Measurements from ENCODE around the gene SEMA6D.

The SEMA6D gene

GRCh38 chr15:47753591-47753990 lies 36.3 kb downstream of the SEMA6D start:
- no peaks in the 10 kb centered on the region for H3K4me1 ChIP-seq (ENCODE audit: control insufficient read depth, insufficient read depth, low read length)
- no CpG with 5 or more reads among the region's 4 CpGs for WGBS (ENCODE audit: insufficient coverage, insufficient read length)

GRCh38 chr15:47754312-47754711 lies 37.0 kb downstream of the SEMA6D start:
- no peaks in the 10 kb centered on the region for H3K36me3 ChIP-seq (ENCODE audit: control insufficient read depth, insufficient read depth, low read length)
- H3K9me3 ChIP-seq (ENCODE audit: control insufficient read depth, insufficient read depth, low read length) = no peaks in the 10 kb centered on the region; the same call in 1 of the 2 replicates
- no peak overlapping the region for H3K4me3 ChIP-seq (ENCODE audit: low read length)
- no peak for DNase-seq (ENCODE audit: low read depth, low spot score)
- no peak overlapping the region for H3K27ac ChIP-seq (ENCODE audit: low read length)
- H3K27me3 ChIP-seq (ENCODE audit: control insufficient read depth, insufficient read depth, low read length) = no peaks in the 10 kb centered on the region
- H3K4me1 ChIP-seq (ENCODE audit: control insufficient read depth, insufficient read depth, low read length) = no peaks in the 10 kb centered on the region

More at GRCh38 chr15:47753591-47753990, 36.3 kb downstream of the SEMA6D start:
- H3K4me3 ChIP-seq (ENCODE audit: low read length) = no peak overlapping the region
- no peaks in the 10 kb centered on the region for H3K27me3 ChIP-seq (ENCODE audit: control insufficient read depth, insufficient read depth, low read length)
- DNase-seq (ENCODE audit: low read depth, low spot score) = no peak
- H3K36me3 ChIP-seq (ENCODE audit: control insufficient read depth, insufficient read depth, low read length) = no peaks in the 10 kb centered on the region
- H3K27ac ChIP-seq (ENCODE audit: low read length) = no peak overlapping the region
- H3K9me3 ChIP-seq (ENCODE audit: control insufficient read depth, insufficient read depth, low read length) = no peaks in the 10 kb centered on the region; the same call in 1 of the 2 replicates

GRCh38 chr15:47755941-47756340 lies 38.6 kb downstream of the SEMA6D start:
- Histone ChIP-seq H3K4me3 (ENCODE audit: low read length) (no peak overlapping the region), H3K36me3 (ENCODE audit: control insufficient read depth, insufficient read depth, low read length) (no peaks in the 10 kb centered on the region), H3K27ac (ENCODE audit: low read length) (no peak overlapping the region), H3K9me3 (ENCODE audit: control insufficient read depth, insufficient read depth, low read length) (no peaks in the 10 kb centered on the region; the same call in 1 of the 2 replicates), H3K4me1 (ENCODE audit: control insufficient read depth, insufficient read depth, low read length) (no peaks in the 10 kb centered on the region; the same call in 1 of the 2 replicates), H3K27me3 (ENCODE audit: control insufficient read depth, insufficient read depth, low read length) (no peaks in the 10 kb centered on the region)
- DNase-seq (ENCODE audit: low read depth, low spot score) = no peak
- no CpG with 5 or more reads among the region's 2 CpGs for WGBS (ENCODE audit: insufficient coverage, insufficient read length)

DNA sequence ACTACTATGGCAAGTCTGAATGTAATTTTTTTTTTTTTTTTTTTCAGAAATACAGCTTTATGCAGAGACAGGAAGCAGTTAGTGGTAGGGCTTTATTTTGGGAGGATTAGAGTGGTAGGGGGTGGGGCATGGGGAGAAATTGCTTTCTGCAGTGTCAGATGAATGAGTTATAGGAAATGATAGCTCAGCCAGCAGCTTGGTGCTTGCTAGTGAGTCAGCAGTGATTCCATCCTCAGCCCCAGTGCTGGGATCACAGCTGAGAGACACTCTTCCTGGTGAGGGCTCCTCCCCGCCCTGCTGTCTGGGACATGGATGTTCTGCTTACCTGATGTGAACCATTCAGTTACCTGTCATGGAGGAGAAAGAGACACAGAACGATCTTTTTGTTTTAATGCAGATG lies 39.6 kb downstream of the SEMA6D start:
- Histone ChIP-seq H3K4me1 (ENCODE audit: control insufficient read depth, insufficient read depth, low read length) (no peaks in the 10 kb centered on the region; the same call in 1 of the 2 replicates), H3K4me3 (ENCODE audit: low read length) (no peak overlapping the region), H3K36me3 (ENCODE audit: control insufficient read depth, insufficient read depth, low read length) (no peaks in the 10 kb centered on the region), H3K27me3 (ENCODE audit: control insufficient read depth, insufficient read depth, low read length) (no peaks in the 10 kb centered on the region), H3K27ac (ENCODE audit: low read length) (no peak overlapping the region), H3K9me3 (ENCODE audit: control insufficient read depth, insufficient read depth, low read length) (no peaks in the 10 kb centered on the region; the same call in 1 of the 2 replicates)
- WGBS (ENCODE audit: insufficient coverage, insufficient read length) = no CpG with 5 or more reads among the region's 2 CpGs
- no peak for DNase-seq (ENCODE audit: low read depth, low spot score)

DNA sequence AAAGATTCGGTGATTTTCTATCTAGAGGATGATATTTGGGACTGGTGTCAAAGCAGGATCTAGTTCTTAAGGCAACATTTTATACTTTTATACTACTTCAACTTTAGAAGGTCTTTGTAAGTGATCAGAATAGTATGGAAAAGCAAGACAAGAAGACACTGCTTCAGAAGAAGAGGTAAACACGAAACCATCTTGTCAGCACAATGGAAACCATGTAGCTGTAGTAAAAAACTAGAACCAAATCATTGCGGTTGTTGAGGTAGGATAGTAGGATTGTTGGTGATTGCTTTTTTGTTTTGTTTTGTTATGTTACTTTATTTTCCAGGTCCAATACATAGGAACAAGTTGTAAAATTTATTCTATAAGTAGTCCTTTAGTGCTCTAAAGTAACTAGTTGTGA lies 40.0 kb downstream of the SEMA6D start:
- 100% methylated on average over 1 of the region's 3 CpGs for WGBS (ENCODE audit: insufficient coverage, insufficient read length)
- H3K4me1 ChIP-seq (ENCODE audit: control insufficient read depth, insufficient read depth, low read length) = no peaks in the 10 kb centered on the region; the same call in 1 of the 2 replicates
- no peak overlapping the region for H3K27ac ChIP-seq (ENCODE audit: low read length)
- H3K36me3 ChIP-seq (ENCODE audit: control insufficient read depth, insufficient read depth, low read length) = no peaks in the 10 kb centered on the region
- DNase-seq (ENCODE audit: low read depth, low spot score) = no peak
- H3K27me3 ChIP-seq (ENCODE audit: control insufficient read depth, insufficient read depth, low read length) = no peaks in the 10 kb centered on the region
- no peaks in the 10 kb centered on the region; the same call in 1 of the 2 replicates for H3K9me3 ChIP-seq (ENCODE audit: control insufficient read depth, insufficient read depth, low read length)
- no peak overlapping the region for H3K4me3 ChIP-seq (ENCODE audit: low read length)

GRCh38 chr15:47762621-47763020 lies 45.3 kb downstream of the SEMA6D start:
- Histone ChIP-seq H3K4me1 (ENCODE audit: control insufficient read depth, insufficient read depth, low read length) (no peaks in the 10 kb centered on the region; the same call in 1 of the 2 replicates), H3K27me3 (ENCODE audit: control insufficient read depth, insufficient read depth, low read length) (no peaks in the 10 kb centered on the region), H3K27ac (ENCODE audit: low read length) (no peak overlapping the region), H3K36me3 (ENCODE audit: control insufficient read depth, insufficient read depth, low read length) (no peaks in the 10 kb centered on the region), H3K4me3 (ENCODE audit: low read length) (no peak overlapping the region), H3K9me3 (ENCODE audit: control insufficient read depth, insufficient read depth, low read length) (no peaks in the 10 kb centered on the region)
- no peak for DNase-seq (ENCODE audit: low read depth, low spot score)
- no CpG with 5 or more reads among the region's 3 CpGs for WGBS (ENCODE audit: insufficient coverage, insufficient read length)

- Histone ChIP-seq H3K9me3 (ENCODE audit: control insufficient read depth, insufficient read depth, low read length) (no peaks in the 10 kb centered on the region), H3K27ac (ENCODE audit: low read length) (no peak overlapping the region), H3K27me3 (ENCODE audit: control insufficient read depth, insufficient read depth, low read length) (no peaks in the 10 kb centered on the region), H3K4me3 (ENCODE audit: low read length) (no peak overlapping the region), H3K4me1 (ENCODE audit: control insufficient read depth, insufficient read depth, low read length) (no peaks in the 10 kb centered on the region), H3K36me3 (ENCODE audit: control insufficient read depth, insufficient read depth, low read length) (no peaks in the 10 kb centered on the region)
- no peak for DNase-seq (ENCODE audit: low read depth, low spot score)
- no CpG with 5 or more reads among the region's 13 CpGs for WGBS (ENCODE audit: insufficient coverage, insufficient read length)
Observed at GRCh38 chr15:47764666-47765065, 47.4 kb downstream of the SEMA6D start.

GRCh38 chr15:47766406-47766805 lies 49.1 kb downstream of the SEMA6D start:
- H3K27ac ChIP-seq (ENCODE audit: low read length) = no peak overlapping the region
- H3K27me3 ChIP-seq (ENCODE audit: control insufficient read depth, insufficient read depth, low read length) = no peaks in the 10 kb centered on the region
- H3K4me1 ChIP-seq (ENCODE audit: control insufficient read depth, insufficient read depth, low read length) = no peaks in the 10 kb centered on the region
- H3K36me3 ChIP-seq (ENCODE audit: control insufficient read depth, insufficient read depth, low read length) = no peaks in the 10 kb centered on the region
- DNase-seq (ENCODE audit: low read depth, low spot score) = no peak
- WGBS (ENCODE audit: insufficient coverage, insufficient read length) = no CpG with 5 or more reads among the region's 5 CpGs
- no peaks in the 10 kb centered on the region for H3K9me3 ChIP-seq (ENCODE audit: control insufficient read depth, insufficient read depth, low read length)
- no peak overlapping the region for H3K4me3 ChIP-seq (ENCODE audit: low read length)

DNA sequence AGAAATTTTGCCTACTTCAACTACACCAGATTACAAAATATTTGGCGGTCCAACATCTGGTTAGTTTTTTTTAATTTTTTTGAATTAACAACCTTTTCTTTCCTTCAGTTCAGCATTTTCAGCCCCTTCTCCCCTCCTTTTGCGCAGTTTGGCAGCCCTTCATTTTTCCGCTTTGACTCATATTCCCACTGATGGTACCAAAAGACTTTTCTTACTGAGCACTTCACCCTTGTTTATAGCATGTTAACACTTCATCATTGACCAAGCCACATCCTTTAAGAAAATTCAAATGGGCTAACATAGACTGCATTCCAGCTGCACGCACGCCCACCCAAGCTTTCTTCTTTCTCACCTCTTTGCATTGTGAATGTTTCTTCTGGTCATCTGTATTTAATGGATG lies 49.7 kb downstream of the SEMA6D start:
- Histone ChIP-seq H3K27me3 (ENCODE audit: control insufficient read depth, insufficient read depth, low read length) (no peaks in the 10 kb centered on the region), H3K36me3 (ENCODE audit: control insufficient read depth, insufficient read depth, low read length) (no peaks in the 10 kb centered on the region), H3K4me1 (ENCODE audit: control insufficient read depth, insufficient read depth, low read length) (no peaks in the 10 kb centered on the region), H3K4me3 (ENCODE audit: low read length) (no peak overlapping the region), H3K9me3 (ENCODE audit: control insufficient read depth, insufficient read depth, low read length) (no peaks in the 10 kb centered on the region), H3K27ac (ENCODE audit: low read length) (no peak overlapping the region)
- no CpG with 5 or more reads among the region's 5 CpGs for WGBS (ENCODE audit: insufficient coverage, insufficient read length)
- DNase-seq (ENCODE audit: low read depth, low spot score) = no peak

GRCh38 chr15:47768735-47769134 lies 51.4 kb downstream of the SEMA6D start:
- no peak for DNase-seq (ENCODE audit: low read depth, low spot score)
- no peaks in the 10 kb centered on the region for H3K9me3 ChIP-seq (ENCODE audit: control insufficient read depth, insufficient read depth, low read length)
- no peaks in the 10 kb centered on the region for H3K4me1 ChIP-seq (ENCODE audit: control insufficient read depth, insufficient read depth, low read length)
- no peaks in the 10 kb centered on the region for H3K27me3 ChIP-seq (ENCODE audit: control insufficient read depth, insufficient read depth, low read length)
- no peak overlapping the region for H3K4me3 ChIP-seq (ENCODE audit: low read length)
- no peak overlapping the region for H3K27ac ChIP-seq (ENCODE audit: low read length)
- WGBS (ENCODE audit: insufficient coverage, insufficient read length) = no CpG with 5 or more reads among the region's 5 CpGs
- no peaks in the 10 kb centered on the region for H3K36me3 ChIP-seq (ENCODE audit: control insufficient read depth, insufficient read depth, low read length)

DNA sequence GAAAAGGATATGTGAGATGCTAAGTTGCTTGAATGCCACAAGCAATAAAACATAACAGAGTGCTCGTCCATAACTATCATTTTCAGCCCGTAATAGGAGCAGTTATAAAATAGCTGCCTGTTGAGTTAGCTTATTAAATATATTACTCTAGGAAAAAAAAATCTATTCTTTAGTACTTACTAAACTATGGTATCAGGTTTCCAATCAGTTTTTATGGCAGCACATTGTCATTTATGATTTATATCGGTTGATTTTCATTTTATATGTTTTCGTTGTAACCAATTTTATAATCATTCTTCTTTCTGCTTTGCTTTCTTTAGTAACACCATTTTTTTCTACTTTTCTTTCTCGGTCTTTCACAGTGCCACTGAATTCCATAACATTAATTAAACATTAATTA lies 51.9 kb downstream of the SEMA6D start:
- Histone ChIP-seq H3K4me3 (ENCODE audit: low read length) (no peak overlapping the region), H3K4me1 (ENCODE audit: control insufficient read depth, insufficient read depth, low read length) (no peaks in the 10 kb centered on the region), H3K27ac (ENCODE audit: low read length) (no peak overlapping the region), H3K27me3 (ENCODE audit: control insufficient read depth, insufficient read depth, low read length) (no peaks in the 10 kb centered on the region), H3K9me3 (ENCODE audit: control insufficient read depth, insufficient read depth, low read length) (no peaks in the 10 kb centered on the region), H3K36me3 (ENCODE audit: control insufficient read depth, insufficient read depth, low read length) (no peaks in the 10 kb centered on the region)
- WGBS (ENCODE audit: insufficient coverage, insufficient read length) = 100% methylated on average over 1 of the region's 5 CpGs
- no peak for DNase-seq (ENCODE audit: low read depth, low spot score)

All from iPS DF 6.9 (cell line).